Measurements from ENCODE around the gene CMSS1. TPM values are rescaled to one million over a fixed set of nuclear protein-coding genes. Genes with fewer than 3 reads are reported as not detected.

The CMSS1 gene
- total RNA-seq, 1 experiment from 2014 or later, result 86.3 TPM

DNA sequence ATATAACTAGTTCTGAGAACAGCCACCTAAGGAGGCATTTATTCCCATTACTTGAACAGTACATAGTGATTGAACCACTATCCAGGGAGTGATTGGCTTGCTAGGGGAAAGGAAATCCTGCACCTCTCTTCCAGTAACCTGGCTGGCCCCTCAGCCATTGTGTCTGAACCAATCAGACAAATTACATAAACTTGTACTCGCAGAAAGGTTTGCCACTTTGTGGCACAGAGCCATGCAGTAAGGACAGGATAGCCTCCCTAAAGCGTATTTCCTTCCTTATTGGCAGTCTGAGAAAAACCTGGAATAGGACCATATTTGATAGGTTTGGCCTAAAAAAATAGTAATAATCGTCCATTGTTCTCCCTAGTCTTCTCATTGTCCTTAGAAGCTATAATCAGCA lies 19.0 kb downstream of the CMSS1 start:
- DNase-seq (ENCODE audit: low read depth, low spot score) (no peak), ATAC-seq (no peak)
- Histone ChIP-seq H3K9me3 (ENCODE audit: control insufficient read depth, insufficient read depth, low read depth, low read length) (no peaks in the 10 kb centered on the region), H3K27me3 (ENCODE audit: control insufficient read depth, insufficient read depth, low read length) (no peaks in the 10 kb centered on the region), H3K36me3 (ENCODE audit: control insufficient read depth, insufficient read depth, low read length) (no peaks in the 10 kb centered on the region), H3K4me3 (ENCODE audit: low read depth in 2 of 2, low read length in 2 of 2) (no peak overlapping the region), H3K27ac (ENCODE audit: low read length) (no peak overlapping the region), H3K4me1 (ENCODE audit: control insufficient read depth, insufficient read depth, low read length) (no peaks in the 10 kb centered on the region)
- TF ChIP-seq, protein P1, sequence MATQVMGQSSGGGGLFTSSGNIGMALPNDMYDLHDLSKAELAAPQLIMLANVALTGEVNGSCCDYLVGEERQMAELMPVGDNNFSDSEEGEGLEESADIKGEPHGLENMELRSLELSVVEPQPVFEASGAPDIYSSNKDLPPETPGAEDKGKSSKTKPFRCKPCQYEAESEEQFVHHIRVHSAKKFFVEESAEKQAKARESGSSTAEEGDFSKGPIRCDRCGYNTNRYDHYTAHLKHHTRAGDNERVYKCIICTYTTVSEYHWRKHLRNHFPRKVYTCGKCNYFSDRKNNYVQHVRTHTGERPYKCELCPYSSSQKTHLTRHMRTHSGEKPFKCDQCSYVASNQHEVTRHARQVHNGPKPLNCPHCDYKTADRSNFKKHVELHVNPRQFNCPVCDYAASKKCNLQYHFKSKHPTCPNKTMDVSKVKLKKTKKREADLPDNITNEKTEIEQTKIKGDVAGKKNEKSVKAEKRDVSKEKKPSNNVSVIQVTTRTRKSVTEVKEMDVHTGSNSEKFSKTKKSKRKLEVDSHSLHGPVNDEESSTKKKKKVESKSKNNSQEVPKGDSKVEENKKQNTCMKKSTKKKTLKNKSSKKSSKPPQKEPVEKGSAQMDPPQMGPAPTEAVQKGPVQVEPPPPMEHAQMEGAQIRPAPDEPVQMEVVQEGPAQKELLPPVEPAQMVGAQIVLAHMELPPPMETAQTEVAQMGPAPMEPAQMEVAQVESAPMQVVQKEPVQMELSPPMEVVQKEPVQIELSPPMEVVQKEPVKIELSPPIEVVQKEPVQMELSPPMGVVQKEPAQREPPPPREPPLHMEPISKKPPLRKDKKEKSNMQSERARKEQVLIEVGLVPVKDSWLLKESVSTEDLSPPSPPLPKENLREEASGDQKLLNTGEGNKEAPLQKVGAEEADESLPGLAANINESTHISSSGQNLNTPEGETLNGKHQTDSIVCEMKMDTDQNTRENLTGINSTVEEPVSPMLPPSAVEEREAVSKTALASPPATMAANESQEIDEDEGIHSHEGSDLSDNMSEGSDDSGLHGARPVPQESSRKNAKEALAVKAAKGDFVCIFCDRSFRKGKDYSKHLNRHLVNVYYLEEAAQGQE (IDR thresholded peaks at IDR 0.05; ENCODE audit: insufficient read depth in 1 of 2, low read depth in 2 of 2, low read length in 1 of 2), result no peak
- TF ChIP-seq POLR2AphosphoS5 (IDR thresholded peaks at IDR 0.05; ENCODE audit: low read depth, low read length) (no peak), SIN3A (IDR thresholded peaks at IDR 0.05; ENCODE audit: borderline replicate concordance, insufficient read depth, low read depth, low read length) (no peak), TCF7L2 (IDR thresholded peaks at IDR 0.05; ENCODE audit: low read depth, low read length) (no peak)
- TF ChIP-seq, protein P2, sequence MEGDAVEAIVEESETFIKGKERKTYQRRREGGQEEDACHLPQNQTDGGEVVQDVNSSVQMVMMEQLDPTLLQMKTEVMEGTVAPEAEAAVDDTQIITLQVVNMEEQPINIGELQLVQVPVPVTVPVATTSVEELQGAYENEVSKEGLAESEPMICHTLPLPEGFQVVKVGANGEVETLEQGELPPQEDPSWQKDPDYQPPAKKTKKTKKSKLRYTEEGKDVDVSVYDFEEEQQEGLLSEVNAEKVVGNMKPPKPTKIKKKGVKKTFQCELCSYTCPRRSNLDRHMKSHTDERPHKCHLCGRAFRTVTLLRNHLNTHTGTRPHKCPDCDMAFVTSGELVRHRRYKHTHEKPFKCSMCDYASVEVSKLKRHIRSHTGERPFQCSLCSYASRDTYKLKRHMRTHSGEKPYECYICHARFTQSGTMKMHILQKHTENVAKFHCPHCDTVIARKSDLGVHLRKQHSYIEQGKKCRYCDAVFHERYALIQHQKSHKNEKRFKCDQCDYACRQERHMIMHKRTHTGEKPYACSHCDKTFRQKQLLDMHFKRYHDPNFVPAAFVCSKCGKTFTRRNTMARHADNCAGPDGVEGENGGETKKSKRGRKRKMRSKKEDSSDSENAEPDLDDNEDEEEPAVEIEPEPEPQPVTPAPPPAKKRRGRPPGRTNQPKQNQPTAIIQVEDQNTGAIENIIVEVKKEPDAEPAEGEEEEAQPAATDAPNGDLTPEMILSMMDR (IDR thresholded peaks at IDR 0.05), result no peak
- in situ Hi-C loops (cut with HindIII; ENCODE audit: low pct_unique_long_range_greater_than_20kb, low sequenced_read_pairs), result no loop called here
- CTCF ChIA-PET, result interaction anchor here (0.7 kb wide), 1 partner anchor 10 kb away, joined by 6 read pairs; no protein-coding TSS in a partner anchor
- BruUV-seq (replicated peaks), result no TSS peak
- POLR2A ChIA-PET, result interaction anchor here (0.5 kb wide), 1 partner anchor 10 kb away, joined by 3 read pairs; no protein-coding TSS in a partner anchor
- intact Hi-C loops (cut with micrococcal nuclease; ENCODE audit: unreplicated experiment), result no loop called here

DNA sequence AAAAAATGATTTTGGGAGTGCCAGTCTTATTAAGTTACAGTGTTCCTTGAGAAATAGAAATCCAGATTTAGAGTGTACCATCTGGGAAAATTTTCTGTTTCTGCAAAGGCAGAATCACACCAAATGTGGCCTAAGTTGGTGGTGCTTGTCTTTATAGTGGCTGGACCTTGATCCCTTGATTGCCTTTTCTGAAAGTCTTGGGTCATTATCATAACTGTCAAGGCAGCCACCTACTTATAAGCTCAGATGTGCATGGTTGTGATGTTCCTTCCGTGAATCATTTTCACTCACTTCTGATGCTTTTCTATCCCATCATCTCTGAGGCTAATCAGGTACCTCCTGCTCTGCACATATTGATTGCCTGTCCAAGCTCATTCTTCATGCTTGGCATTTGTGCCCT lies 20.1 kb downstream of the CMSS1 start:
- no peak overlapping the region for H3K4me3 ChIP-seq (ENCODE audit: low read depth in 2 of 2, low read length in 2 of 2)
- no TSS peak for BruUV-seq (replicated peaks)
- H3K27ac ChIP-seq (ENCODE audit: low read length), result no peak overlapping the region
- H3K27me3 ChIP-seq (ENCODE audit: control insufficient read depth, insufficient read depth, low read length), result no peaks in the 10 kb centered on the region
- ChIA-PET CTCF (no interaction called here), POLR2A (no interaction called here)
- TF ChIP-seq, protein P1 (IDR thresholded peaks at IDR 0.05; ENCODE audit: insufficient read depth in 1 of 2, low read depth in 2 of 2, low read length in 1 of 2), result no peak
- TF ChIP-seq, protein P2 (IDR thresholded peaks at IDR 0.05), result no peak
- TF ChIP-seq TCF7L2 (IDR thresholded peaks at IDR 0.05; ENCODE audit: low read depth, low read length) (no peak), POLR2AphosphoS5 (IDR thresholded peaks at IDR 0.05; ENCODE audit: low read depth, low read length) (no peak), SIN3A (IDR thresholded peaks at IDR 0.05; ENCODE audit: borderline replicate concordance, insufficient read depth, low read depth, low read length) (no peak)
- ATAC-seq (no peak), DNase-seq (ENCODE audit: low read depth, low spot score) (no peak)
- no peaks in the 10 kb centered on the region for H3K36me3 ChIP-seq (ENCODE audit: control insufficient read depth, insufficient read depth, low read length)
- intact Hi-C loops (cut with micrococcal nuclease; ENCODE audit: unreplicated experiment) (no loop called here), in situ Hi-C loops (cut with HindIII; ENCODE audit: low pct_unique_long_range_greater_than_20kb, low sequenced_read_pairs) (no loop called here)
- H3K9me3 ChIP-seq (ENCODE audit: control insufficient read depth, insufficient read depth, low read depth, low read length), result no peaks in the 10 kb centered on the region
- H3K4me1 ChIP-seq (ENCODE audit: control insufficient read depth, insufficient read depth, low read length), result 0 out of 2 replicates have a peak, but pooled peaks cover 2% of the 10 kb centered on the region
